ENCODE results near the gene DNPH1.

DNA sequence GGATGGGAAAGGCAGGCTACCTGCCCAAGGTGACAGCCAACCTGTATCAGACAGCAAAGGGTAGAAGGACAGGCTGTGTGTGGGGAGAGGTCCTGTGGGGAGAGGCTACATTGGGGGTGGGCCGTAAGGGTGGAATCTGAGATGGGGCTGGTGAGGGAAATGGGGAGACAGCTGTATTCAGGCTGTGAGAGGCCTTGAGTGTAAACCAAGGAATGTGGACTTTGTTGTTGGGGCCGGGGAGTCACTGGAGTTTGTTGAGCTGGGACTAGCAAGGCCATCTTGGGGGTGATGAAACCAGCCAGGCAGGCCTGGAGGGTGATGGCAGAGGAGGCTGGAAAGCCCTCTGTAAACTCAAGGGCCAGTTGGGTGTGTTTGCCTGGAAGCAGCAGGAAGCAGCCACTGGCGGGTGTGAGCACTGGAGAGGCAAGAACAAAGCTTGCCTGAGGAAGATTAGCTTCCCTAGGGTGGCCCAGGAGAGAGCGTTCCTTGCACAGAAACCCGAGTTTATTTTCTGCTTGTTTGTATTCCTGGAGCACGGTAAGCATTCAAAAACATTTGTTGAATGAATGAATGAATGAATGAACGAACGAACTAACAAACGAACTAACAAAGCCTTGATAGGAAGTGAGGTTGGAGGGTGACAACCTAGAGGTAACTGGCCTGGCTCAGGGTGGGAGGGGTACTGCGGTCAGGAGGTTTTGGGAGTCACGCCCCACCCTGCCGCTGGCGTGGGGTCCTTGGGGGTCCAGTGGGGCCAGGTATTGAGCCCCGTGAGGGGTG is 32.9 kb upstream of the DNPH1 start:
- TF ChIP-seq, protein P1, sequence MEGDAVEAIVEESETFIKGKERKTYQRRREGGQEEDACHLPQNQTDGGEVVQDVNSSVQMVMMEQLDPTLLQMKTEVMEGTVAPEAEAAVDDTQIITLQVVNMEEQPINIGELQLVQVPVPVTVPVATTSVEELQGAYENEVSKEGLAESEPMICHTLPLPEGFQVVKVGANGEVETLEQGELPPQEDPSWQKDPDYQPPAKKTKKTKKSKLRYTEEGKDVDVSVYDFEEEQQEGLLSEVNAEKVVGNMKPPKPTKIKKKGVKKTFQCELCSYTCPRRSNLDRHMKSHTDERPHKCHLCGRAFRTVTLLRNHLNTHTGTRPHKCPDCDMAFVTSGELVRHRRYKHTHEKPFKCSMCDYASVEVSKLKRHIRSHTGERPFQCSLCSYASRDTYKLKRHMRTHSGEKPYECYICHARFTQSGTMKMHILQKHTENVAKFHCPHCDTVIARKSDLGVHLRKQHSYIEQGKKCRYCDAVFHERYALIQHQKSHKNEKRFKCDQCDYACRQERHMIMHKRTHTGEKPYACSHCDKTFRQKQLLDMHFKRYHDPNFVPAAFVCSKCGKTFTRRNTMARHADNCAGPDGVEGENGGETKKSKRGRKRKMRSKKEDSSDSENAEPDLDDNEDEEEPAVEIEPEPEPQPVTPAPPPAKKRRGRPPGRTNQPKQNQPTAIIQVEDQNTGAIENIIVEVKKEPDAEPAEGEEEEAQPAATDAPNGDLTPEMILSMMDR (IDR thresholded peaks at IDR 0.05; ENCODE audit: low read length) = no peak
- no peak for TF ChIP-seq EZH2 (IDR thresholded peaks at IDR 0.05; ENCODE audit: borderline replicate concordance, low read length)

All from OCI-LY1 (cell line).